Activated CD8-positive, alpha-beta T cell treated with anti-CD3 and anti-CD28 coated beads for 36 hours (primary cell): ENCODE data around the gene PPAT. TPM values are rescaled to one million over a fixed set of nuclear protein-coding genes. Genes with fewer than 3 reads are reported as not detected.

Experiments
- ATAC-seq: fragments of 200-7000 bp; cut with Tn5 transposase; one replicate; pipeline ENCODE4 v1.10.0; 2021; ENCODE audit warnings: mild to moderate bottlenecking, moderate library complexity
- CTCF ChIA-PET: fragments of 350-600 bp; sonication (Branson Sonifier 250); formaldehyde crosslinking; loops from one replicate; lab custom pipeline; 2021; ENCODE audit warnings: antibody characterized with exemption; lab: Charles Lee
- POLR2A ChIA-PET: fragments of 350-600 bp; sonication (Branson Sonifier 250); formaldehyde crosslinking; loops from one replicate; lab custom pipeline; 2021; ENCODE audit warnings: antibody characterized with exemption; lab: Charles Lee
- DNase-seq: peaks from one replicate; pipeline ENCODE4 v3.0.0-alpha.2; 2020
- H3K27ac Mint-ChIP-seq: one replicate; pipeline ENCODE4 v1.8.0; 2021; ENCODE audit warnings: mild to moderate bottlenecking, mixed read lengths
- H3K27me3 Mint-ChIP-seq: one replicate; pipeline ENCODE4 v1.8.0; 2021; ENCODE audit warnings: mixed read lengths
- H3K36me3 Mint-ChIP-seq: one replicate; pipeline ENCODE4 v1.8.0; 2021; ENCODE audit warnings: low read depth, mixed read lengths
- H3K4me1 Mint-ChIP-seq: one replicate; pipeline ENCODE4 v1.8.0; 2021; ENCODE audit warnings: low read depth, mixed read lengths
- H3K4me3 Mint-ChIP-seq: one replicate; pipeline ENCODE4 v1.8.0; 2021; ENCODE audit warnings: mild to moderate bottlenecking, moderate library complexity, mixed read lengths
- H3K9me3 Mint-ChIP-seq: one replicate; pipeline ENCODE4 v1.8.0; 2021; ENCODE audit warnings: mixed read lengths
- intact Hi-C: fragments of 100-400 bp; cut with micrococcal nuclease; formaldehyde crosslinking; loops from one replicate; pipeline ENCODE4 v1.10.0; 2022
- total RNA-seq, 2 experiments: library from RNA; stranded (reverse); gene quantifications; one replicate each; pipeline ENCODE4 v1.2.3, GENCODE V29; 2021
- TF ChIP-seq, protein P1 (sequence below): fragments of 200-600 bp; IDR thresholded peaks from one replicate; pipeline ENCODE4 v1.8.0; 2022; ENCODE audit warnings: antibody characterized with exemption, mild to moderate bottlenecking

The PPAT gene
- total RNA-seq, 2 experiments from 2014 or later = 44.1 to 46.9 TPM

- POLR2A ChIA-PET = interaction anchor here (0.6 to 3.4 kb wide), 26 partner anchors 9 to 591 kb away, joined by 3 to 51 read pairs (median 3); partner anchors contain the start of genes CEP135, PAICS, POLR2B and PPAT
- peak; percentile 97 for DNase-seq
- Mint-ChIP-seq H3K4me1 (peaks cover 39% of the 10 kb centered on the region), H3K4me3 (peak within 1 kb of the TSS; percentile 93), H3K27me3 (no peaks in the 10 kb centered on the region), H3K27ac (peak within 1 kb of the TSS; percentile 99), H3K9me3 (no peaks in the 10 kb centered on the region), H3K36me3 (peaks cover 8% of the 10 kb centered on the region)
- TF ChIP-seq, protein P1, sequence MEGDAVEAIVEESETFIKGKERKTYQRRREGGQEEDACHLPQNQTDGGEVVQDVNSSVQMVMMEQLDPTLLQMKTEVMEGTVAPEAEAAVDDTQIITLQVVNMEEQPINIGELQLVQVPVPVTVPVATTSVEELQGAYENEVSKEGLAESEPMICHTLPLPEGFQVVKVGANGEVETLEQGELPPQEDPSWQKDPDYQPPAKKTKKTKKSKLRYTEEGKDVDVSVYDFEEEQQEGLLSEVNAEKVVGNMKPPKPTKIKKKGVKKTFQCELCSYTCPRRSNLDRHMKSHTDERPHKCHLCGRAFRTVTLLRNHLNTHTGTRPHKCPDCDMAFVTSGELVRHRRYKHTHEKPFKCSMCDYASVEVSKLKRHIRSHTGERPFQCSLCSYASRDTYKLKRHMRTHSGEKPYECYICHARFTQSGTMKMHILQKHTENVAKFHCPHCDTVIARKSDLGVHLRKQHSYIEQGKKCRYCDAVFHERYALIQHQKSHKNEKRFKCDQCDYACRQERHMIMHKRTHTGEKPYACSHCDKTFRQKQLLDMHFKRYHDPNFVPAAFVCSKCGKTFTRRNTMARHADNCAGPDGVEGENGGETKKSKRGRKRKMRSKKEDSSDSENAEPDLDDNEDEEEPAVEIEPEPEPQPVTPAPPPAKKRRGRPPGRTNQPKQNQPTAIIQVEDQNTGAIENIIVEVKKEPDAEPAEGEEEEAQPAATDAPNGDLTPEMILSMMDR = no peak
- intact Hi-C loops = loop anchor here (5.0 kb wide), 1 partner anchor 50 kb away; the partner anchor contains the start of genes PAICS and PPAT
- CTCF ChIA-PET = interaction anchor here (1.0 to 2.2 kb wide), 8 partner anchors 9 to 449 kb away, joined by 3 to 10 read pairs (median 5); partner anchors contain the start of genes CEP135, PAICS and PPAT
- peak; percentile 92 for ATAC-seq
Observed at GRCh38 chr4:56387023-56388001, 48.1 kb downstream of the PPAT start, which contains the start of gene AASDH. Gene AASDH, minus strand, starts transcription at chr4:56387491. Its CDS starts 3,192 bp downstream, at chr4:56384299.

GRCh38 chr4:56386091-56386490 lies 49.3 kb downstream of the PPAT start:
- Mint-ChIP-seq H3K9me3 (no peaks in the 10 kb centered on the region), H3K36me3 (peaks cover 7% of the 10 kb centered on the region), H3K4me3 (peak overlapping the region; percentile 93), H3K27me3 (no peaks in the 10 kb centered on the region), H3K27ac (peak overlapping the region; percentile 99), H3K4me1 (peaks cover 37% of the 10 kb centered on the region)
- no peak for ATAC-seq
- CTCF ChIA-PET = interaction anchor here (1.5 kb wide), 1 partner anchor 50 kb away, joined by 10 read pairs; the partner anchor contains the start of genes PAICS and PPAT
- POLR2A ChIA-PET = interaction anchor here (1.7 to 3.4 kb wide), 3 partner anchors 13 to 50 kb away, joined by 4 to 51 read pairs (median 11); partner anchors contain the start of genes PAICS and PPAT
- TF ChIP-seq, protein P1 = no peak
- intact Hi-C loops = loop anchor here (5.0 kb wide), 1 partner anchor 51 kb away; the partner anchor contains the start of genes PAICS and PPAT
- DNase-seq = no peak

GRCh38 chr4:56375458-56375857 lies 60.0 kb downstream of the PPAT start:
- Mint-ChIP-seq H3K36me3 (peaks cover 17% of the 10 kb centered on the region), H3K27me3 (no peaks in the 10 kb centered on the region), H3K27ac (no peak overlapping the region), H3K4me3 (no peak overlapping the region), H3K9me3 (no peaks in the 10 kb centered on the region), H3K4me1 (peaks cover 3% of the 10 kb centered on the region)
- TF ChIP-seq, protein P1 = no peak
- ChIA-PET CTCF (interaction anchor here (0.8 kb wide), 1 partner anchor 22 kb away, joined by 3 read pairs; no protein-coding TSS in a partner anchor), POLR2A (interaction anchor here (1.3 kb wide), 1 partner anchor 12 kb away, joined by 3 read pairs; the partner anchor contains the start of gene AASDH)
- ATAC-seq (no peak), DNase-seq (no peak)
- intact Hi-C loops = no loop called here

- Mint-ChIP-seq H3K36me3 (peaks cover 18% of the 10 kb centered on the region), H3K4me3 (no peak overlapping the region), H3K27me3 (no peaks in the 10 kb centered on the region), H3K27ac (no peak overlapping the region), H3K9me3 (no peaks in the 10 kb centered on the region), H3K4me1 (peaks cover 3% of the 10 kb centered on the region)
- POLR2A ChIA-PET = interaction anchor here (1.3 kb wide), 1 partner anchor 12 kb away, joined by 3 read pairs; the partner anchor contains the start of gene AASDH
- ATAC-seq (no peak), DNase-seq (no peak)
- intact Hi-C loops = no loop called here
- TF ChIP-seq, protein P1 = no peak
- CTCF ChIA-PET = interaction anchor here (0.8 kb wide), 1 partner anchor 22 kb away, joined by 3 read pairs; no protein-coding TSS in a partner anchor
Observed at GRCh38 chr4:56374956-56375355, 60.5 kb downstream of the PPAT start.
